ENCODE data around the gene MAPT.
"Not testable (repeated sequence)": the region's sequence is repeated elsewhere in the genome, so short reads cannot be mapped to it uniquely, and the experiment has no call there.

Gene MAPT

DNA sequence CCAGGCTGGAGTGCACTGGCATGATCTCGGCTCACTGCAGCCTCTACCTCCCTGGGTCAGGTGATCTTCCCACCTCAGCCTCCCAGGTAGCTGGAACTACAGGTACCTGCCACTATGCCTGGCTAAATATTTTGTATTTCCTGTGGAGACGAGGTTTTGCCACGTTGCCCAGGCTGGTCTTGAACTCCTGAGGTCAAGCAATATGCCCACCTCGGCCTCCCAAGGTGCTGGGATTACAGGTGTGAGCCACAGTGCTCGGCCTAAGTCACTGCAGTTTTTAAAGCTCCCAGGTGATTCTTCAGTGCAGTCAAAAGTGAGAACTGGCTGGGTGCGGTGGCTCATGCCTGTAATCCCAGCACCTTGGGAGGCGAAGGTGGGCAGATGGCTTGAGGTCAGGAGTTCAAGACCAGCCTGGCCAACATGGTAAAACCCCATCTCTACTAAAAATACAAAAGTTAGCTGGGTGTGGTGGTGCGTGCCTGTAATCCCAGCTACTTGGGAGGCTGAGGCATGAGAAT is 125.1 kb downstream of the MAPT start:
- DNase-seq = not testable (repeated sequence)

DNA sequence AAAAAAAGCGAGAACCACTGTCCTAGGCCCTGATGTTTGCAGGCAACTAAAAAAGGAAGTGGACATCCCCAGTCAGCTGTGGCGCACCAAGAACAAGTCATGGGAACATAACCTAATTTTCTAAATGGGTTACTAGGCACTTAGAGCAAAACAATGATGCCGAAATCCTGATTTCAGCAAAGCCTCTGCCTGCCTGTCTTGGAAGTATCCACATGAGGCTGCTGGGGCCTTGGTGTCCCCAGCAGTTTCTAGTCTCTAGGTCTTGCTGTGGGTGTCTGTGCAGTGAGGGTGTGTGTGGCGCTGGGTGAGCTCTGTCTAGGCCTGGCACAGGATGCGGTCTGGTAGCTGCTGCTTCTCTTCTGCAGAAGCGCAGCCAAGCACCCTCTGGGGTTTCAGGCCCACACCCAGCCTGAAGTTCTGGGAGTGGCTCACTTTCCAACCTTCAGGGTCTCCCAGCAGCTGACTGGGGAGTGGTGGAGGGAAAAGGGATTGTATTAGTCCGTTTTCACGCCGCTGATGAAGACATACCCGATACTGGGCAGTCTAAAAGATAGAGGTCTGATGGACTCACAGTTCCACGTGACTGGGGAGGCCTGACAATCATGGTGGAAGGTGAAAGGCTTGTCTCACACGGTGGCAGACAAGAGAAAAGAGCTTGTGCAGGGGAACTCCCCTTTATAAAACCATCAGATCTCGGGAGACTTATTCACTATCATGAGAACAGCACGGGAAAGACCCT is 125.8 kb downstream of the MAPT start:
- no peak for DNase-seq

DNA sequence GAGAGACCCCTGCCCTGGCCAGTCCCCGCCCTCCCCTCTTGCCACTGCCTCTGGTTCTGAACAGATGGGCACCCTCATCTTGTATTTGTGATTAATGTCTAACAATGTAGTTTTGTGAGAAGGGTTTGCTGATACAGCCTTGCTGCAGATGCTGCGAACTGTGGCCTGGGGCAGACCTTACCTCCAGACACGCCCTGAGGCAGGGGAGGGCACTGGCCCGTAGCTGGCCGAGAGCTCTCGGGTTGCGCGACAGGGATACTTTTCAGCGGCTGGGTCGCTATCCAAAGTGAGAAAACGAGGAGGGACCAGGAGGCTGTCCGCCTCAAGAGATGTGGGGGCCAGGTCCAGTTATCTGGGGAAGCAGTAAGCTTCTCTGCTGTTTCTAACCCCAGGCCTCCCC is 126.6 kb downstream of the MAPT start:
- no peak for DNase-seq

GRCh38 chr17:46023366-46023765 is 129.0 kb downstream of the MAPT start:
- DNase-seq = not testable (repeated sequence)

GRCh38 chr17:46023783-46024388 is 129.5 kb downstream of the MAPT start:
- DNase-seq = no peak

DNA sequence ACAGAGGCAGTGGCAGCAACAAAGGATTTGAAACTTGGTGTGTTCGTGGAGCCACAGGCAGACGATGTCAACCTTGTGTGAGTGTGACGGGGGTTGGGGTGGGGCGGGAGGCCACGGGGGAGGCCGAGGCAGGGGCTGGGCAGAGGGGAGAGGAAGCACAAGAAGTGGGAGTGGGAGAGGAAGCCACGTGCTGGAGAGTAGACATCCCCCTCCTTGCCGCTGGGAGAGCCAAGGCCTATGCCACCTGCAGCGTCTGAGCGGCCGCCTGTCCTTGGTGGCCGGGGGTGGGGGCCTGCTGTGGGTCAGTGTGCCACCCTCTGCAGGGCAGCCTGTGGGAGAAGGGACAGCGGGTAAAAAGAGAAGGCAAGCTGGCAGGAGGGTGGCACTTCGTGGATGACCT is 130.2 kb downstream of the MAPT start:
- DNase-seq = no peak

DNA sequence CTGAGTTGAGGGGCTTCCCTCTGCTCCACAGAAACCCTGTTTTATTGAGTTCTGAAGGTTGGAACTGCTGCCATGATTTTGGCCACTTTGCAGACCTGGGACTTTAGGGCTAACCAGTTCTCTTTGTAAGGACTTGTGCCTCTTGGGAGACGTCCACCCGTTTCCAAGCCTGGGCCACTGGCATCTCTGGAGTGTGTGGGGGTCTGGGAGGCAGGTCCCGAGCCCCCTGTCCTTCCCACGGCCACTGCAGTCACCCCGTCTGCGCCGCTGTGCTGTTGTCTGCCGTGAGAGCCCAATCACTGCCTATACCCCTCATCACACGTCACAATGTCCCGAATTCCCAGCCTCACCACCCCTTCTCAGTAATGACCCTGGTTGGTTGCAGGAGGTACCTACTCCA is 130.7 kb downstream of the MAPT start:
- DNase-seq = no peak

DNA sequence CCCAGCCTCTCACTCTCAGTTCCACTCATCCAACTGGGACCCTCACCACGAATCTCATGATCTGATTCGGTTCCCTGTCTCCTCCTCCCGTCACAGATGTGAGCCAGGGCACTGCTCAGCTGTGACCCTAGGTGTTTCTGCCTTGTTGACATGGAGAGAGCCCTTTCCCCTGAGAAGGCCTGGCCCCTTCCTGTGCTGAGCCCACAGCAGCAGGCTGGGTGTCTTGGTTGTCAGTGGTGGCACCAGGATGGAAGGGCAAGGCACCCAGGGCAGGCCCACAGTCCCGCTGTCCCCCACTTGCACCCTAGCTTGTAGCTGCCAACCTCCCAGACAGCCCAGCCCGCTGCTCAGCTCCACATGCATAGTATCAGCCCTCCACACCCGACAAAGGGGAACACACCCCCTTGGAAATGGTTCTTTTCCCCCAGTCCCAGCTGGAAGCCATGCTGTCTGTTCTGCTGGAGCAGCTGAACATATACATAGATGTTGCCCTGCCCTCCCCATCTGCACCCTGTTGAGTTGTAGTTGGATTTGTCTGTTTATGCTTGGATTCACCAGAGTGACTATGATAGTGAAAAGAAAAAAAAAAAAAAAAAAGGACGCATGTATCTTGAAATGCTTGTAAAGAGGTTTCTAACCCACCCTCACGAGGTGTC is 131.3 kb downstream of the MAPT start:
- no peak for DNase-seq

DNA sequence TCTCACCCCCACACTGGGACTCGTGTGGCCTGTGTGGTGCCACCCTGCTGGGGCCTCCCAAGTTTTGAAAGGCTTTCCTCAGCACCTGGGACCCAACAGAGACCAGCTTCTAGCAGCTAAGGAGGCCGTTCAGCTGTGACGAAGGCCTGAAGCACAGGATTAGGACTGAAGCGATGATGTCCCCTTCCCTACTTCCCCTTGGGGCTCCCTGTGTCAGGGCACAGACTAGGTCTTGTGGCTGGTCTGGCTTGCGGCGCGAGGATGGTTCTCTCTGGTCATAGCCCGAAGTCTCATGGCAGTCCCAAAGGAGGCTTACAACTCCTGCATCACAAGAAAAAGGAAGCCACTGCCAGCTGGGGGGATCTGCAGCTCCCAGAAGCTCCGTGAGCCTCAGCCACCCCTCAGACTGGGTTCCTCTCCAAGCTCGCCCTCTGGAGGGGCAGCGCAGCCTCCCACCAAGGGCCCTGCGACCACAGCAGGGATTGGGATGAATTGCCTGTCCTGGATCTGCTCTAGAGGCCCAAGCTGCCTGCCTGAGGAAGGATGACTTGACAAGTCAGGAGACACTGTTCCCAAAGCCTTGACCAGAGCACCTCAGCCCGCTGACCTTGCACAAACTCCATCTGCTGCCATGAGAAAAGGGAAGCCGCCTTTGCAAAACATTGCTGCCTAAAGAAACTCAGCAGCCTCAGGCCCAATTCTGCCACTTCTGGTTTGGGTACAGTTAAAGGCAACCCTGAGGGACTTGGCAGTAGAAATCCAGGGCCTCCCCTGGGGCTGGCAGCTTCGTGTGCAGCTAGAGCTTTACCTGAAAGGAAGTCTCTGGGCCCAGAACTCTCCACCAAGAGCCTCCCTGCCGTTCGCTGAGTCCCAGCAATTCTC is 132.1 kb downstream of the MAPT start:
- DNase-seq = no peak

DNA sequence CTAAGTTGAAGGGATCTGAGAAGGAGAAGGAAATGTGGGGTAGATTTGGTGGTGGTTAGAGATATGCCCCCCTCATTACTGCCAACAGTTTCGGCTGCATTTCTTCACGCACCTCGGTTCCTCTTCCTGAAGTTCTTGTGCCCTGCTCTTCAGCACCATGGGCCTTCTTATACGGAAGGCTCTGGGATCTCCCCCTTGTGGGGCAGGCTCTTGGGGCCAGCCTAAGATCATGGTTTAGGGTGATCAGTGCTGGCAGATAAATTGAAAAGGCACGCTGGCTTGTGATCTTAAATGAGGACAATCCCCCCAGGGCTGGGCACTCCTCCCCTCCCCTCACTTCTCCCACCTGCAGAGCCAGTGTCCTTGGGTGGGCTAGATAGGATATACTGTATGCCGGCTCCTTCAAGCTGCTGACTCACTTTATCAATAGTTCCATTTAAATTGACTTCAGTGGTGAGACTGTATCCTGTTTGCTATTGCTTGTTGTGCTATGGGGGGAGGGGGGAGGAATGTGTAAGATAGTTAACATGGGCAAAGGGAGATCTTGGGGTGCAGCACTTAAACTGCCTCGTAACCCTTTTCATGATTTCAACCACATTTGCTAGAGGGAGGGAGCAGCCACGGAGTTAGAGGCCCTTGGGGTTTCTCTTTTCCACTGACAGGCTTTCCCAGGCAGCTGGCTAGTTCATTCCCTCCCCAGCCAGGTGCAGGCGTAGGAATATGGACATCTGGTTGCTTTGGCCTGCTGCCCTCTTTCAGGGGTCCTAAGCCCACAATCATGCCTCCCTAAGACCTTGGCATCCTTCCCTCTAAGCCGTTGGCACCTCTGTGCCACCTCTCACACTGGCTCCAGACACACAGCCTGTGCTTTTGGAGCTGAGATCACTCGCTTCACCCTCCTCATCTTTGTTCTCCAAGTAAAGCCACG is 133.0 kb downstream of the MAPT start:
- DNase-seq = no peak

GRCh38 chr17:46027976-46028325 is 133.6 kb downstream of the MAPT start:
- DNase-seq = no peak

DNA sequence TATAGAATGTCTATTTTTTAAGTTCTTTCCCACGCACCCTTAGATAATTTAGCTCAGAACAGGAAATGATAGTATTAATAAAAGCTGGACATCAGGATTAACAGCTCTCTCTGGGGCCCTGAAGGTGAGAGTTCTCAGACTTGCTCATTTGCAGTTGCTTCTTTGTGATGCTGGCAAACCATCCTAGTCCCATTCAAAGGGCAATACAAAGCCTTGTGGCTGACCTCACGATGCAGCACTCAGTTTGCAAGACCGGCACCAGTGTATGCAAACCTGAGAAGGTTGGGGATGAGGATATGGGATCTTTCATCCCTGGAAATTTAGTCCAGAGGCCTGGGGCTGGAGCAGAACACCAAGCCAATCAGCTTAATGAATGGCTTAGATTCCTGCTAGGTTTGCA is 134.0 kb downstream of the MAPT start:
- no peak for DNase-seq

- DNase-seq = no peak
These were observed 134.7 kb downstream of the MAPT start for GRCh38 chr17:46028981-46029565.

- no peak for DNase-seq
These were observed 135.3 kb downstream of the MAPT start for GRCh38 chr17:46029627-46030026.

GRCh38 chr17:46030752-46031151 is 136.4 kb downstream of the MAPT start:
- no peak for DNase-seq

DNA sequence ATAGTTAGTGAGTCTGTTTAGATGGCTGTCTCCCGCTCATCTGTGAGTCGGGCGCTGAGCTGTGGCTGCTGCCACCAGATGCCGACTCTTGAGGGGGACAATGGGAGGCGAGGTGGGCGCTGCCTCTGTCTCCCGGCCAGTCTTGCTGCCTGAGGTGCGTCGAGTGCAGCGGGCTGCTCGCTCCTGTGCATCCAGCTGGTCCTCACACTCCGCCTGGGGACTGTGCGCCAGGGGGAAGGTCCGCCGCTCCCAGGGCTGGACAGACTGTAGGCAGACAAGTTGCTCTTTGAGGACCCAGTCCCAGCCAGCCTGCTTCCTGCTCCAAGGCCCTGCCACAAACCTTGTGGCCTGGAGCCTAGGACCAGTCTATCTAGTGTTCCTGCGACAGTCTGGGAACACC is 137.1 kb downstream of the MAPT start:
- DNase-seq = no peak

DNA sequence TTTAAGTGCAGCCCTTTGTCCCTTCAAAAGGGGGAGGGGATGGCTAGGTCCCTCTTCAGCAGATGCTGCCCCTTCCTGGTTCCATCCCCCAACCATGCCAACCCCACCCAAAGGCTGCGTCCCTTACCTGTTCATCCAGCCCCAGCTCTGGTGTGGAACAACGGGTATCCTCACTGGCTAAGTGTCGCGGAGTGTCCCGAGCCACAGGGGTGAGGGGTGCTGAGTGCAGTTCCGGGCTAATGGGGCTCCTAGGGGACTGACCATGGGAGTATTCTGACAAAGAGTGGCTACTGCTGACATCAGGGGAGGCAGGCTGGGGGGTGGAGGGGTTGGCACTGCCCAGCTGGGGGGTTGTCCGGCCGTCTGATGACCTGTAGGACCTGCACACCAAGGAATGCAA is 137.6 kb downstream of the MAPT start:
- no peak for DNase-seq

DNA sequence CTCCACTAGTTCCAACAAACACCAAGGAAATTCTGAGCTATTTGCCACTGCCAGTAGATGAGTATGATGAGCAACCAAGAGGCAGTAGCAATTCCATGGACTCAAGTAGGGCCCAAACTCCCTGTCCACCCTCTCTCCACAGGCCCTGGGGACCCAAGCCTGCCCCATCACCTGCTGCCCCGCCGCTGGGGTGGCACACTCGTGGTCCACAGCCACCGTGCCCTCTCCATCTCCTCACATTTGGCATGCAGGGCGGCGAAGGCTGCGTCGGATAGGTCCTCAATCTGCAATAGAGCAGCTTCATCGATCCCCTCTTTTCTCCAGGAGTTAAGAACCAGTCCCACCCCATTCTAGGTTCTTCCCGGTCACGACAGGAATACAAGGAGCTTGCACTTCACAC is 138.6 kb downstream of the MAPT start:
- DNase-seq = no peak

- DNase-seq = no peak
These were observed 139.0 kb downstream of the MAPT start for GRCh38 chr17:46033392-46033791.

GRCh38 chr17:46035112-46035818 is 140.9 kb downstream of the MAPT start:
- no peak for DNase-seq

DNA sequence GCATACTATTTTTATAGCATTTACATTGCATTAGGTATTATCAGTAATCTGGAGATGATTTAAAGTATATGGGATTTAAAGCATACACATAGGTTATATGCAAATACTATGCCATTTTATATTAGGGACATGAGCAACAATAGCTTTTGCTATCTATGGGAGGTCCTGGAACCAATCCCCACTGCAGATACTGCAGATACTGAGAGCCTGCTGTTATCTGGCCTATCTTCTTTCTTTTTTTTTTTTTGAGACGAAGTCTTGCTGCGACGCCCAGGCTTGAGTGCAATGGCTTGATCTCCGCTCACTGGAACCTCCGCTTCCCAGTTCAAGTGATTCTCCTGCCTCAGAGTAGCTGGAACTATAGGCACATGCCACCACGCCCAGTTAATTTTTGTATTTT is 142.1 kb downstream of the MAPT start:
- DNase-seq = no peak
